Pancreas (tissue), 10 donors: ENCODE data around the gene KCNB1. TPM values are rescaled to one million over a fixed set of nuclear protein-coding genes. Genes with fewer than 3 reads are reported as not detected.

ENCODE experiments used
- ATAC-seq, 4 donors: fragments of 200-7000 bp; cut with Tn5 transposase; one replicate each; pipeline versions ENCODE4 v1.8.0 to v1.9.1; 2020; ENCODE audit warnings: mild to moderate bottlenecking in 4 of 4, moderate library complexity in 4 of 4
- DNase-seq, 6 donors: peaks; one replicate each; pipeline ENCODE4 v3.0.0-alpha.2; 2020
- FAIRE-seq: peaks from 2 replicates; lab custom pipeline; 2012; peaks lifted over from hg19 to GRCh38; lab: Jason Lieb, UNC
- H3K27ac ChIP-seq, 4 donors: fragments of 200-600 bp; sonication (generic); 1 replicate in 3 of 4; 2 replicates in 1 of 4; pipeline versions ENCODE4 v1.5.0 to v1.8.0; 2020
- H3K27me3 ChIP-seq, 4 donors: fragments of 200-600 bp; one replicate each; pipeline ENCODE4 v1.8.0; 2021
- H3K36me3 ChIP-seq, 3 donors: fragments of 200-600 bp; sonication (generic) in 1 of 3; one replicate each; pipeline versions ENCODE4 v1.5.0 to v1.8.0; 2020 to 2021
- H3K4me1 ChIP-seq, 3 donors: fragments of 200-600 bp; one replicate each; pipeline ENCODE4 v1.8.0; 2021
- H3K4me3 ChIP-seq, 4 donors: fragments of 200-600 bp; sonication (generic) in 2 of 4; one replicate each; pipeline versions ENCODE4 v1.5.0 to v1.8.0; 2020 to 2021
- H3K9me3 ChIP-seq, 4 donors: fragments of 200-600 bp; one replicate each; pipeline ENCODE4 v1.8.0; 2021
- WGBS, 2 donors: extraction: QIAGEN DNeasy Blood & Tissue Kit; methylation state at CpG; one replicate each; pipeline ENCODE4 v1.1.7; 2013; 5-methylcytosine and 5-hydroxymethylcytosine counted together
- intact Hi-C, 3 donors: fragments of 100-400 bp; cut with DNase I; formaldehyde crosslinking; loops; one replicate each; pipeline versions ENCODE4 v1.11.1 to v1.14.2; 2022
- polyA plus RNA-seq, 2 donors: library from polyadenylated mRNA; stranded (reverse); fragments of 200-250 nt; gene quantifications; one replicate each; pipeline ENCODE4 v1.2.3, GENCODE V29; 2013
- total RNA-seq, 6 donors: library from RNA; stranded (reverse); fragmentation: NEBNext Ultra II Directional in 4 of 6; extraction: Animal tissue kit (Norgen Biotek cat#: 25700) in 4 of 6; gene quantifications; one replicate each; pipeline versions ENCODE4 v1.2.1 to v1.2.4, GENCODE V29; 2021 to 2023
- TF ChIP-seq, protein P1 (sequence below), 4 donors: fragments of 200-600 bp; sonication (generic) in 3 of 4; IDR thresholded peaks; one replicate each; pipeline versions ENCODE4 v1.5.0 to v1.8.0; 2021; ENCODE audit warnings: antibody characterized with exemption in 4 of 4
- donor health status: healthy with polysubstance abuse.
- donor health status: DM: no; HTN: no; CAD: no; lungs with moderate emphysema.
- donor health status: DM: no; HTN: no; CAD: no.
- donor health status: control.
- donor health status: control.
- donor health status: Bipolar disorder and iron deficiency.
- donor health status: DM: yes; HTN: yes; CAD: no.
- donor health status: DM: no; HTN: no; CAD: no.
- donor health status: DM: no; HTN: no; CAD: no.
- donor health status: DM: yes; HTN: yes; CAD: no.

KCNB1 gene
- total and polyA plus RNA-seq, 8 donors, result 0.28 to 2.5 (median 0.31) TPM

DNA sequence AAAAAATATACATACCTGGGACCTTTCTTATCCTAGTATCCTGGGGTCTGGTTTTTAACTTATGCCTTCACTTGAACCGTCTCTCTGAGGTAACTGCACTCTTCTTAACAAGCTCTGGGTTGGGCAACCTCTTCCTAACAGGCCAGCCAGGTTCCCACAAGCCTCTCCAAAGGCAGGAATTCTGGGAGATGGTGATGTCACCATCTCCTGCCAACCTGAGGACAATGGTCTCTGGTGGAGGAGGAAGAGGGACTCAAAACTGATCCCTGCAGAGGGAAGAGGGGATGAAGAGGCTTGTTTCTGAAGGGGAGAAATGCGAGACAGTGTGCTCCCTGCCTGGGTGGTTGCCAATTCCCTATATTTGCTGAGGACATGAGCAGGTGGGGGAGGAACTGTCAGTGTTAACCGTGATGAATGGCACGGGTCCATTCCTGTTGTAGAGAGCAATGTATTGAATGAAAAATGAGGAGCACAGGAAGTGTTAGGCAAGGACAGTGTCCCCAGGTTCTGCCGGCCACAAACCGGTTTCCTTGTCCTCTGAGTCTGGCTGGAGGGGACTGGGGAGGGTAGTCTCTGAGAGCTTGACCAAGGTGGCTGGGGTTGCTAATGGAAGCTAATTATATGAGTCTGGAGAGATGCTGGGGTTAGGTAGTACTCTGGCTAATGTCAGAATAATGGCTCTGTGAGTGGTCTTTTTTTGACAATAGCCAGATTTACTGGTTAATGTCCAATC lies 95.5 kb downstream of the KCNB1 start:
- DNase-seq (no peak), FAIRE-seq (no peak), ATAC-seq (peak in 2 of 4 donors; percentile 16 to 33)
- Histone ChIP-seq H3K4me3 (no peak overlapping the region), H3K4me1 (no peaks in the 10 kb centered on the region), H3K27me3 (no peaks in the 10 kb centered on the region), H3K36me3 (no peaks in the 10 kb centered on the region), H3K27ac (peak overlapping the region in 1 of 4 donors; percentile 12), H3K9me3 (no peaks in the 10 kb centered on the region)
- intact Hi-C loops, result no loop called here
- TF ChIP-seq, protein P1, sequence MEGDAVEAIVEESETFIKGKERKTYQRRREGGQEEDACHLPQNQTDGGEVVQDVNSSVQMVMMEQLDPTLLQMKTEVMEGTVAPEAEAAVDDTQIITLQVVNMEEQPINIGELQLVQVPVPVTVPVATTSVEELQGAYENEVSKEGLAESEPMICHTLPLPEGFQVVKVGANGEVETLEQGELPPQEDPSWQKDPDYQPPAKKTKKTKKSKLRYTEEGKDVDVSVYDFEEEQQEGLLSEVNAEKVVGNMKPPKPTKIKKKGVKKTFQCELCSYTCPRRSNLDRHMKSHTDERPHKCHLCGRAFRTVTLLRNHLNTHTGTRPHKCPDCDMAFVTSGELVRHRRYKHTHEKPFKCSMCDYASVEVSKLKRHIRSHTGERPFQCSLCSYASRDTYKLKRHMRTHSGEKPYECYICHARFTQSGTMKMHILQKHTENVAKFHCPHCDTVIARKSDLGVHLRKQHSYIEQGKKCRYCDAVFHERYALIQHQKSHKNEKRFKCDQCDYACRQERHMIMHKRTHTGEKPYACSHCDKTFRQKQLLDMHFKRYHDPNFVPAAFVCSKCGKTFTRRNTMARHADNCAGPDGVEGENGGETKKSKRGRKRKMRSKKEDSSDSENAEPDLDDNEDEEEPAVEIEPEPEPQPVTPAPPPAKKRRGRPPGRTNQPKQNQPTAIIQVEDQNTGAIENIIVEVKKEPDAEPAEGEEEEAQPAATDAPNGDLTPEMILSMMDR (IDR thresholded peaks at IDR 0.05), result no peak
- 23 to 26% methylated on average over 6 of the region's 6 CpGs for WGBS, 2 donors

DNA sequence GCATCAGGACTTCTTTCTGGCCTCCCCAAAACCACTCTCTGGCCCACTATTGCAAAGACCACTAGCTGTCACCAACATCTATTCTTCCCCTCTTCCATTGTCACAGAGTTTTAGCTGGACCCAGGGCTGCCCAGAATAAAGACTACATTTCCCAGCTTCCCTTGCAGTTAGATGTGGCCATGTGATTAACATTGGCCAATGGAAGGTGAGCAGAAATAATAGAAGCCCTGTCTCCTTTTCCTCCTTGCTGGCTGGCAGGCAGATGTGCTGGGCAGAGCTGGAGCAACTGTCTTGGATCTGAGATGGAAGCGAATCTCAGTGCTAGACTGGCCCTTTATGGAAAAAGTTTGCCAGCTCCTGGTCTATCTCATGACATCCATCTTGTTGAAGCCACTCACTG lies 97.0 kb downstream of the KCNB1 start:
- Histone ChIP-seq H3K27me3 (no peaks in the 10 kb centered on the region), H3K9me3 (no peaks in the 10 kb centered on the region), H3K36me3 (no peaks in the 10 kb centered on the region), H3K27ac (no peak overlapping the region), H3K4me1 (peaks cover 0 to 8% (median 8%) of the 10 kb centered on the region in 3 donors), H3K4me3 (no peak overlapping the region)
- TF ChIP-seq, protein P1 (IDR thresholded peaks at IDR 0.05), result no peak
- intact Hi-C loops, result no loop called here
- 78 to 84% methylated on average over 1 of the region's 1 CpG for WGBS, 2 donors
- DNase-seq (no peak), ATAC-seq (peak in 3 of 4 donors; percentile 36 to 49 (median 44)), FAIRE-seq (no peak)

DNA sequence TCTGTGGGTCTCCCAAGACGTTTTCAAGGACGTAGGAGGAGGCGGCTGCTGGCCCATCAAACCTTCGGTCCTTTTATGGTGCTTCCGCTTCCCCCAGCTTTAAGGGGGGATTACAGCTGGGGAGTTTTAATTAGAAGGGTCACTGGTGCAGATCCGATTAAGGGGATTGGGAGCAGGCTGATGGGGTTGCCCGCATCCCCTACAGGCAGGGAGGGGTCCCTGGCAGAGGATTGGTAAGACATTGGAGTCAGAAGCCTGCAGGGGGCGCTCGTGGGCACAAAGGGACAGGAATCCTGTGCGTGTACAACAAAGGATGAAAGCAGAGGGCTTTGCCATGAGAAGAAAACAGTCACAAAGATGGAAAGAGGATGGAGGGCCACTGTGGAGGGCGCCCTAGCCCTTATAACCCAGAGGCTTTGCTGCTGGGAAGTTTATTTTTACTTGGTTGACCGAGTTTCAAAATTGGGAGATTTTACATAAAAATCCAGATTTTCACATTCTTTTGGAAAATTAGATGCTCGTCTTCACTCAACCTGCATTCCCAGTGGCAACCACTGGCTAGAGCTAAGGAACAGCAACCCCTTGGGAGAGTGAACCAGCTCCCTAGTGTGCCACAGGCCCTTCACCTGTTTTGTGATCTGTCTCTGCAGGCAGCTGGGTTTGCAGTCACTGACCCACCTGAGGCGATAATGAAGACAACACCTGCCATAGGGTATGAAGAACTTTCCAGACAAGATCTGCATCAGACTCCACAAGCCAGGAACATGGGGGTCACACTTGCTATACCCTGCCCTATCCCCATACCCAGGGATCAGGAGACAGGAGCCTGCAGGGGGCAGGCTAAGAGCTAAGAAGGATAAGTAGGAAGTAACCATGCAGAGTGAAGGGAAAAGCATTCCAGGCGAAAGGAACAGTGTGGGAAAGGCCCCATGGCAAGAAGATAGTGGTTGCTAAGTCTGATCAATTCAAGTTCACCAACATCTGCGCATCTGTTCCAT lies 97.7 kb downstream of the KCNB1 start:
- ATAC-seq, result peak in 3 of 4 donors; percentile 26 to 42 (median 35)
- no peak overlapping the region for H3K4me3 ChIP-seq
- FAIRE-seq, result no peak
- H3K27ac ChIP-seq, result no peak overlapping the region
- WGBS, 2 donors, result 50 to 52% methylated on average over 16 of the region's 16 CpGs
- intact Hi-C loops, result no loop called here
- no peaks in the 10 kb centered on the region for H3K27me3 ChIP-seq
- TF ChIP-seq, protein P1 (IDR thresholded peaks at IDR 0.05), result peak; percentile 20 to 48 (median 36)
- no peaks in the 10 kb centered on the region for H3K9me3 ChIP-seq
- DNase-seq, result peak; percentile 11 to 85 (median 56)
- no peaks in the 10 kb centered on the region for H3K36me3 ChIP-seq
- H3K4me1 ChIP-seq, result peaks cover 0 to 8% (median 8%) of the 10 kb centered on the region in 3 donors

DNA sequence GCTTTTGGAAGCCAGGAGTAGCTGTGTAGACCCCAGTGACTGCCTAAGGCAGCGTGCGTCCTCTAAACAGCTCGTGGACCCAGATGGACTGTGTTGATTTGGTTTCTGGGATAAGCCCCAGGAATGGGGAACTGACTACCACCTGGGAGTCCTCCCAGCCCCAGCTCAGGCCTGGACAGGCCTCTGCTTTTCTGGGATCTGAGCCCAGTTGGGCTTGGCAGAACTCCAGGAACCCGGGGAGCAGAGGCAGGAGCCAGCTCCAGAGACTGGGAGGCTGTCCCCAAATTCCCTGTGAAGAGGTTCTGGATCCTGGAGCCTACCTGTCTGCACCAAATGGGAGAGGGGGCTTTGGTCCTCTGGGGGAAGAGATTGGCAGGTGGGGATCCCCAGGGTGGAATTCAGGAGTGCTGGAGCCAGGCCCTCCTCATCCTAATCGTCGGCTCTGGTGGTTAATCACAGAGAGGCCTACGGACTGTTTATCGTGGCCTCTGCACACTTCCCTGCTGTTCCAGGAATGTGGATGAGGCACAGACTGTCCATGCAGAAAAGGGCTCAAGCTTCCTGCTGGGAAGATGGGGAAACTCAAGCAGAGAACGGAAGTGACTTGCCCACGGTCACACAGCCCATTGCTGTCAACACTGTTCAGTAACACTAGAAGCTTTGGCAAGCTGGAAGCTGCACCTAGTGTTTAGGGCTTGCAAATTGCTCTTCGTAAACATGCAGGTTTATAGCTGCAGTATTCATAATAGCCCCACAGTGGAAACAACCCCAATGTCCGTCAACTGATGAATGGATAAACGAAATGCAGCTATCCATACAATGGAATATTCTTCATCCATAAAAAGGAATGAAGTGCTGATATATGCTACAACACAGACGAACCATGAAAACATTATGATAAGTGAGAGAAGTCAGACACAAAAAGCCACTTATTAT lies 100.6 kb downstream of the KCNB1 start:
- no peak for FAIRE-seq
- intact Hi-C loops, result no loop called here

More for the DNA sequence above, 100.6 kb downstream of the KCNB1 start:
- DNase-seq (peak; percentile 78 to 95 (median 91)), ATAC-seq (peak; percentile 89 to 95 (median 92))
- Histone ChIP-seq H3K9me3 (no peaks in the 10 kb centered on the region), H3K36me3 (no peaks in the 10 kb centered on the region), H3K27me3 (no peaks in the 10 kb centered on the region), H3K4me3 (no peak overlapping the region), H3K27ac (peak overlapping the region in 3 of 4 donors; percentile 23 to 59 (median 33)), H3K4me1 (peaks cover 0 to 8% (median 8%) of the 10 kb centered on the region in 3 donors)
- 47 to 48% methylated on average over 14 of the region's 14 CpGs for WGBS, 2 donors
- TF ChIP-seq, protein P1 (IDR thresholded peaks at IDR 0.05), result no peak
